Esophagus squamous epithelium (tissue), 4 donors: ENCODE results near the gene MBD5.

ENCODE experiments used
- CTCF ChIP-seq, 6 experiments: fragments of 450-650 bp in 4 of 6; fragments of 200-600 bp in 2 of 6; sonication (generic) in 2 of 6; IDR thresholded peaks; one replicate each; pipeline ENCODE4 v1.5.1; 2016 to 2019; ENCODE audit warnings: antibody characterized with exemption in 6 of 6, mild to moderate bottlenecking in 4 of 6, moderate library complexity in 4 of 6
- POLR2A ChIP-seq, 4 donors: fragments of 450-650 bp; IDR thresholded peaks; one replicate each; pipeline ENCODE4 v1.6.1; 2017; ENCODE audit warnings: antibody characterized with exemption in 4 of 4, mild to moderate bottlenecking in 4 of 4, moderate library complexity in 3 of 4

DNA sequence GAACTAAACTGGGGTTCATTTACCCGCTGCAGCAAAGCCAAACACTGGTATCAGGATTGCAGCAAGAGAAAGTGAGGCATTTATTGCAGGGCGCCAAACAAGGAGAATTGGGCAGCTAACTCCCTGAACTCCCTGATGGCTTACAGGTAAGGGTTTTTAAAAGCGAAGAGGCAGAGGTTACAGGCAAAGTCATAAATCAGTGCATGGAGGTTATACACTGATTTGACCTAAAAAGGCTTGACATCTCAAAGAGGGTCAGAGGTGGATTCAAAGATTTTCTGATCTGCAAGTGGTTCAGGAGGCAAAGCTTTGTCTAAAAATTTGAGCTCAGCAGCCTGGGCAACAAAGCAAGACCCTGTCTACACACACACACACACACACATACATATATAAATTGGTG, 520.9 kb downstream of the MBD5 start:
- TF ChIP-seq CTCF (IDR thresholded peaks at IDR 0.05) (no peak), POLR2A (IDR thresholded peaks at IDR 0.05) (no peak)
